GM18499 (cell line): ENCODE measurements around the gene SRSF4.
"Not testable (repeated sequence)": the region's sequence is repeated elsewhere in the genome, so short reads cannot be mapped to it uniquely, and the experiment has no call there.

Experiments used
- ATAC-seq: cut with Tn5 transposase; IDR thresholded peaks from one replicate; pipeline ENCODE4 v1.9.1; 2021; ENCODE audit warnings: moderate number of reproducible peaks; ENCODE audit not compliant: insufficient read depth, unreplicated experiment

The SRSF4 gene

GRCh38 chr1:29166291-29166878, 15.3 kb downstream of the SRSF4 start:
- no peak for ATAC-seq

GRCh38 chr1:29164588-29164987, 17.1 kb downstream of the SRSF4 start:
- ATAC-seq: no peak

GRCh38 chr1:29162476-29163138, 19.1 kb downstream of the SRSF4 start:
- no peak for ATAC-seq

GRCh38 chr1:29162025-29162424, 19.7 kb downstream of the SRSF4 start:
- no peak for ATAC-seq

GRCh38 chr1:29159773-29160172, 21.9 kb downstream of the SRSF4 start:
- no peak for ATAC-seq

- no peak for ATAC-seq
Measured at GRCh38 chr1:29157269-29157601, 24.5 kb downstream of the SRSF4 start.

GRCh38 chr1:29156543-29157268, 25.0 kb downstream of the SRSF4 start:
- ATAC-seq: no peak

GRCh38 chr1:29152046-29152805, 29.5 kb downstream of the SRSF4 start:
- no peak for ATAC-seq

GRCh38 chr1:29150346-29150745, 31.4 kb downstream of the SRSF4 start:
- ATAC-seq: not testable (repeated sequence)

- ATAC-seq: no peak
Measured at GRCh38 chr1:29148656-29149491, 32.8 kb downstream of the SRSF4 start.

GRCh38 chr1:29145739-29146437, 35.8 kb downstream of the SRSF4 start:
- no peak for ATAC-seq

GRCh38 chr1:29144178-29144577, 37.5 kb downstream of the SRSF4 start:
- no peak for ATAC-seq

GRCh38 chr1:29142714-29143113, 39.0 kb downstream of the SRSF4 start:
- ATAC-seq: no peak

GRCh38 chr1:29136391-29136915, 45.2 kb downstream of the SRSF4 start:
- ATAC-seq: no peak

- ATAC-seq: no peak
Measured at GRCh38 chr1:29134695-29135028, 47.0 kb downstream of the SRSF4 start.

- no peak for ATAC-seq
Measured at GRCh38 chr1:29133861-29134694, 47.6 kb downstream of the SRSF4 start.

GRCh38 chr1:29131056-29131455, 50.6 kb downstream of the SRSF4 start:
- ATAC-seq: not testable (repeated sequence)

GRCh38 chr1:29129916-29130315, 51.8 kb downstream of the SRSF4 start:
- no peak for ATAC-seq

- no peak for ATAC-seq
Measured at GRCh38 chr1:29128739-29129138, 53.0 kb downstream of the SRSF4 start.
